Activated naive CD8-positive, alpha-beta T cell treated with anti-CD3 and anti-CD28 coated beads, Interleukin-2, amount 10 ng/mL, durations not matched to agents 7 days and 5 days (primary cell): ENCODE measurements around the gene WWC1. TPM values are rescaled to one million over a fixed set of nuclear protein-coding genes. Genes with fewer than 3 reads are reported as not detected.
"Not testable (repeated sequence)": the region's sequence is repeated elsewhere in the genome, so short reads cannot be mapped to it uniquely, and the experiment has no call there.

Source experiments
- ATAC-seq: fragments of 150-1000 bp; cut with Tn5 transposase; one replicate; pipeline ENCODE4 v1.10.0; 2021; ENCODE audit warnings: low read depth, moderate library complexity
- POLR2A ChIA-PET: fragments of 350-600 bp; sonication (Branson Sonifier 250); formaldehyde crosslinking; loops from one replicate; lab custom pipeline; 2021; ENCODE audit warnings: antibody characterized with exemption; lab: Charles Lee
- DNase-seq: peaks from one replicate; pipeline ENCODE4 v3.0.0; 2021
- H3K27ac Mint-ChIP-seq: one replicate; pipeline ENCODE4 v1.8.0; 2022; ENCODE audit warnings: mild to moderate bottlenecking, mixed read lengths
- H3K27me3 Mint-ChIP-seq: one replicate; pipeline ENCODE4 v1.8.0; 2022; ENCODE audit warnings: mild to moderate bottlenecking, moderate library complexity, mixed read lengths
- H3K36me3 Mint-ChIP-seq: one replicate; pipeline ENCODE4 v1.8.0; 2021; ENCODE audit warnings: mild to moderate bottlenecking, mixed read lengths
- H3K4me1 Mint-ChIP-seq: one replicate; pipeline ENCODE4 v1.8.0; 2021; ENCODE audit warnings: mixed read lengths
- H3K4me3 Mint-ChIP-seq: one replicate; pipeline ENCODE4 v1.8.0; 2022; ENCODE audit warnings: mild to moderate bottlenecking, moderate library complexity, mixed read lengths
- H3K9me3 Mint-ChIP-seq: one replicate; pipeline ENCODE4 v1.8.0; 2021; ENCODE audit warnings: mixed read lengths
- total RNA-seq, 2 experiments: library from RNA; stranded (reverse); gene quantifications; one replicate each; pipeline ENCODE4 v1.2.3, GENCODE V29; 2021

The WWC1 gene
- total RNA-seq, 2 experiments from 2014 or later: 0.22 to 0.82 TPM

- DNase-seq (no peak), ATAC-seq (no peak)
- no peaks in the 10 kb centered on the region for H3K9me3 Mint-ChIP-seq
- H3K27ac Mint-ChIP-seq: no peak overlapping the region
- no peaks in the 10 kb centered on the region for H3K36me3 Mint-ChIP-seq
- POLR2A ChIA-PET: interaction anchor here (0.6 kb wide), 1 partner anchor 14 kb away, joined by 4 read pairs; no protein-coding TSS in a partner anchor
- peaks cover 11% of the 10 kb centered on the region for H3K27me3 Mint-ChIP-seq
- H3K4me1 Mint-ChIP-seq: peaks cover 7% of the 10 kb centered on the region
- H3K4me3 Mint-ChIP-seq: no peak overlapping the region
These were observed 21.0 kb upstream of the WWC1 start for GRCh38 chr5:168270476-168270875.

- POLR2A ChIA-PET: no interaction called here
- ATAC-seq (no peak), DNase-seq (no peak)
- Mint-ChIP-seq H3K27me3 (peaks cover 11% of the 10 kb centered on the region), H3K4me1 (peaks cover 6% of the 10 kb centered on the region), H3K36me3 (no peaks in the 10 kb centered on the region), H3K9me3 (no peaks in the 10 kb centered on the region), H3K4me3 (no peak overlapping the region), H3K27ac (no peak overlapping the region)
These were observed 18.1 kb upstream of the WWC1 start for GRCh38 chr5:168273056-168273980.

GRCh38 chr5:168274406-168274805 is 17.0 kb upstream of the WWC1 start:
- peaks cover under 1% of the 10 kb centered on the region for H3K4me1 Mint-ChIP-seq
- ATAC-seq (no peak), DNase-seq (no peak)
- H3K27ac Mint-ChIP-seq: no peak overlapping the region
- H3K9me3 Mint-ChIP-seq: no peaks in the 10 kb centered on the region
- H3K36me3 Mint-ChIP-seq: no peaks in the 10 kb centered on the region
- POLR2A ChIA-PET: no interaction called here
- no peak overlapping the region for H3K4me3 Mint-ChIP-seq
- peaks cover 3% of the 10 kb centered on the region for H3K27me3 Mint-ChIP-seq

- no peak overlapping the region for H3K27ac Mint-ChIP-seq
- POLR2A ChIA-PET: no interaction called here
- no peaks in the 10 kb centered on the region for H3K36me3 Mint-ChIP-seq
- H3K4me3 Mint-ChIP-seq: no peak overlapping the region
- H3K9me3 Mint-ChIP-seq: no peaks in the 10 kb centered on the region
- no peaks in the 10 kb centered on the region for H3K4me1 Mint-ChIP-seq
- ATAC-seq (no peak), DNase-seq (no peak)
- H3K27me3 Mint-ChIP-seq: peaks cover 7% of the 10 kb centered on the region
These were observed 15.5 kb upstream of the WWC1 start for GRCh38 chr5:168275940-168276339.

GRCh38 chr5:168282120-168282519 is 9.3 kb upstream of the WWC1 start:
- Mint-ChIP-seq H3K9me3 (peaks cover 10% of the 10 kb centered on the region), H3K27ac (no peak overlapping the region), H3K27me3 (peaks cover 10% of the 10 kb centered on the region), H3K4me3 (no peak overlapping the region), H3K4me1 (no peaks in the 10 kb centered on the region), H3K36me3 (no peaks in the 10 kb centered on the region)
- POLR2A ChIA-PET: no interaction called here
- ATAC-seq (no peak), DNase-seq (no peak)

GRCh38 chr5:168284809-168285208 is 6.6 kb upstream of the WWC1 start:
- DNase-seq: no peak
- Mint-ChIP-seq H3K4me1 (peaks cover 2% of the 10 kb centered on the region), H3K9me3 (peaks cover 10% of the 10 kb centered on the region), H3K27ac (no peak overlapping the region), H3K27me3 (peaks cover 23% of the 10 kb centered on the region), H3K4me3 (no peak overlapping the region), H3K36me3 (no peaks in the 10 kb centered on the region)
- POLR2A ChIA-PET: no interaction called here
- ATAC-seq: no peak

GRCh38 chr5:168285696-168286095 is 5.7 kb upstream of the WWC1 start:
- Mint-ChIP-seq H3K4me1 (peaks cover 2% of the 10 kb centered on the region), H3K9me3 (peaks cover 10% of the 10 kb centered on the region), H3K27ac (no peak overlapping the region), H3K4me3 (no peak overlapping the region), H3K36me3 (no peaks in the 10 kb centered on the region), H3K27me3 (peaks cover 25% of the 10 kb centered on the region)
- POLR2A ChIA-PET: no interaction called here
- ATAC-seq (no peak), DNase-seq (no peak)

GRCh38 chr5:168286386-168286785 is 5.1 kb upstream of the WWC1 start:
- H3K36me3 Mint-ChIP-seq: no peaks in the 10 kb centered on the region
- no peak for DNase-seq
- no peak overlapping the region for H3K4me3 Mint-ChIP-seq
- H3K9me3 Mint-ChIP-seq: peaks cover 10% of the 10 kb centered on the region
- peaks cover 5% of the 10 kb centered on the region for H3K4me1 Mint-ChIP-seq
- no peak for ATAC-seq
- H3K27me3 Mint-ChIP-seq: peaks cover 31% of the 10 kb centered on the region
- no peak overlapping the region for H3K27ac Mint-ChIP-seq
- POLR2A ChIA-PET: no interaction called here

- POLR2A ChIA-PET, H3K9me3 Mint-ChIP-seq, ATAC-seq, H3K36me3 Mint-ChIP-seq, H3K27ac Mint-ChIP-seq, H3K4me1 Mint-ChIP-seq, H3K4me3 Mint-ChIP-seq, DNase-seq: not testable (repeated sequence)
- H3K27me3 Mint-ChIP-seq: peaks cover 32% of the 10 kb centered on the region
These were observed 4.6 kb upstream of the WWC1 start for GRCh38 chr5:168286863-168287262.

- Mint-ChIP-seq H3K36me3 (no peaks in the 10 kb centered on the region), H3K9me3 (peaks cover 10% of the 10 kb centered on the region), H3K27ac (no peak overlapping the region), H3K27me3 (peaks cover 32% of the 10 kb centered on the region), H3K4me3 (no peak overlapping the region), H3K4me1 (peaks cover 5% of the 10 kb centered on the region)
- DNase-seq (no peak), ATAC-seq (no peak)
- POLR2A ChIA-PET: no interaction called here
These were observed 4.1 kb upstream of the WWC1 start for GRCh38 chr5:168287362-168287761.

- no peak overlapping the region for H3K4me3 Mint-ChIP-seq
- POLR2A ChIA-PET: no interaction called here
These were observed 2.8 kb upstream of the WWC1 start for GRCh38 chr5:168288349-168289245.

GRCh38 chr5:168290902-168291341 is 523 bp upstream of the WWC1 start:
- no peaks in the 10 kb centered on the region for H3K36me3 Mint-ChIP-seq
- peaks cover 5% of the 10 kb centered on the region for H3K4me1 Mint-ChIP-seq
- H3K9me3 Mint-ChIP-seq: no peaks in the 10 kb centered on the region
- no peak for ATAC-seq
- no peak overlapping the region for H3K27ac Mint-ChIP-seq
- POLR2A ChIA-PET: no interaction called here
- H3K27me3 Mint-ChIP-seq: peaks cover 51% of the 10 kb centered on the region
- no peak for DNase-seq
- H3K4me3 Mint-ChIP-seq: peak overlapping the region; percentile 61

More at GRCh38 chr5:168288349-168289245, 2.8 kb upstream of the WWC1 start:
- DNase-seq: no peak
- Mint-ChIP-seq H3K36me3 (no peaks in the 10 kb centered on the region), H3K27ac (no peak overlapping the region), H3K9me3 (peaks cover 10% of the 10 kb centered on the region), H3K27me3 (peaks cover 43% of the 10 kb centered on the region), H3K4me1 (peaks cover 5% of the 10 kb centered on the region)
- no peak for ATAC-seq

- POLR2A ChIA-PET: no interaction called here
- Mint-ChIP-seq H3K4me1 (peaks cover 5% of the 10 kb centered on the region), H3K9me3 (no peaks in the 10 kb centered on the region), H3K4me3 (no peak overlapping the region), H3K36me3 (no peaks in the 10 kb centered on the region), H3K27ac (no peak overlapping the region), H3K27me3 (peaks cover 49% of the 10 kb centered on the region)
- ATAC-seq (peak; percentile 26), DNase-seq (no peak)
These were observed 730 bp downstream of the WWC1 start for GRCh38 chr5:168291964-168292785.
